BE2C (cell line): Measurements from ENCODE around the gene PRDM16.

Source experiments
- DNase-seq: peaks from one replicate; pipeline ENCODE4 v3.0.0-alpha.2; 2020
- H3K27me3 ChIP-seq: fragments of 250-450 bp; sonication (Bioruptor Pico); 2 replicates; pipeline ENCODE4 v1.5.1; 2020; ENCODE audit warnings: mild to moderate bottlenecking
- H3K36me3 ChIP-seq: fragments of 250-450 bp; sonication (Bioruptor Pico); 2 replicates; pipeline ENCODE4 v1.5.1; 2020; ENCODE audit warnings: mild to moderate bottlenecking
- H3K4me1 ChIP-seq: fragments of 250-450 bp; sonication (Bioruptor Pico); 2 replicates; pipeline ENCODE4 v1.5.1; 2020
- H3K4me3 ChIP-seq: 2 replicates; pipeline ENCODE4 v1.5.1; 2011; ENCODE audit warnings: low read depth, low read length
- H3K9me3 ChIP-seq: fragments of 250-450 bp; sonication (Bioruptor Pico); 2 replicates; pipeline ENCODE4 v1.5.1; 2020
- CTCF ChIP-seq: IDR thresholded peaks from 2 replicates; pipeline ENCODE4 v1.5.1; 2012; ENCODE audit warnings: mild to moderate bottlenecking, low read depth, low read length

PRDM16 gene

GRCh38 chr1:3431686-3432085 is 362.7 kb downstream of the PRDM16 start:
- Histone ChIP-seq H3K4me3 (no peak overlapping the region), H3K27me3 (peaks cover 4% of the 10 kb centered on the region; the same call in 1 of the 2 replicates), H3K4me1 (no peaks in the 10 kb centered on the region), H3K9me3 (no peaks in the 10 kb centered on the region), H3K36me3 (no peaks in the 10 kb centered on the region)
- TF ChIP-seq CTCF, result no peak
- no peak for DNase-seq

- Histone ChIP-seq H3K36me3 (no peaks in the 10 kb centered on the region), H3K27me3 (peaks cover 4% of the 10 kb centered on the region; the same call in 1 of the 2 replicates), H3K9me3 (no peaks in the 10 kb centered on the region), H3K4me1 (no peaks in the 10 kb centered on the region), H3K4me3 (no peak overlapping the region)
- TF ChIP-seq CTCF, result no peak
- DNase-seq, result no peak
These were observed 363.3 kb downstream of the PRDM16 start for GRCh38 chr1:3432306-3432705.

GRCh38 chr1:3433076-3433475 is 364.1 kb downstream of the PRDM16 start:
- no peak for TF ChIP-seq CTCF
- Histone ChIP-seq H3K4me1 (no peaks in the 10 kb centered on the region), H3K27me3 (peaks cover 4% of the 10 kb centered on the region; the same call in 1 of the 2 replicates), H3K4me3 (no peak overlapping the region), H3K36me3 (no peaks in the 10 kb centered on the region), H3K9me3 (no peaks in the 10 kb centered on the region)
- no peak for DNase-seq

- Histone ChIP-seq H3K4me3 (no peak overlapping the region), H3K9me3 (no peaks in the 10 kb centered on the region)
- no peak for DNase-seq
These were observed 364.8 kb downstream of the PRDM16 start for GRCh38 chr1:3433596-3434320.

GRCh38 chr1:3434406-3435110 is 365.6 kb downstream of the PRDM16 start:
- H3K36me3 ChIP-seq, result no peaks in the 10 kb centered on the region
- H3K9me3 ChIP-seq, result no peaks in the 10 kb centered on the region
- DNase-seq, result no peak
- H3K27me3 ChIP-seq, result peaks cover 4% of the 10 kb centered on the region; the same call in 1 of the 2 replicates
- no peak overlapping the region for H3K4me3 ChIP-seq
- no peaks in the 10 kb centered on the region for H3K4me1 ChIP-seq
- TF ChIP-seq CTCF, result no peak

More at GRCh38 chr1:3433596-3434320, 364.8 kb downstream of the PRDM16 start:
- no peak for TF ChIP-seq CTCF
- H3K4me1 ChIP-seq, result no peaks in the 10 kb centered on the region
- peaks cover 4% of the 10 kb centered on the region; the same call in 1 of the 2 replicates for H3K27me3 ChIP-seq
- H3K36me3 ChIP-seq, result no peaks in the 10 kb centered on the region

GRCh38 chr1:3435666-3436065 is 366.7 kb downstream of the PRDM16 start:
- no peak overlapping the region for H3K4me3 ChIP-seq
- H3K9me3 ChIP-seq, result no peaks in the 10 kb centered on the region
- TF ChIP-seq CTCF, result no peak
- H3K27me3 ChIP-seq, result peaks cover 4% of the 10 kb centered on the region; the same call in 1 of the 2 replicates
- DNase-seq, result no peak
- H3K4me1 ChIP-seq, result no peaks in the 10 kb centered on the region
- H3K36me3 ChIP-seq, result no peaks in the 10 kb centered on the region
